Uterus (tissue), 4 donors: ENCODE data around the gene TBC1D32. TPM values are rescaled to one million over a fixed set of nuclear protein-coding genes. Genes with fewer than 3 reads are reported as not detected.
A peak's percentile ranks its signal among the peaks of the same experiment; 100 is the strongest.
"Not testable (repeated sequence)": the region's sequence is repeated elsewhere in the genome, so short reads cannot be mapped to it uniquely, and the experiment has no call there.

Experiments used
- DNase-seq, 2 donors: peaks; one replicate each; pipeline ENCODE4 v3.0.0-alpha.2; 2019 to 2020
- H3K27ac ChIP-seq, 2 donors: fragments of 200-600 bp; sonication (generic); 1 replicate in 1 of 2; 2 replicates in 1 of 2; pipeline ENCODE4 v1.5.1; 2016 to 2018
- H3K27me3 ChIP-seq, 2 donors: fragments of 200-600 bp; sonication (generic); one replicate each; pipeline ENCODE4 v1.5.1; 2018 to 2019; ENCODE audit warnings: control low read depth in 1 of 2
- H3K36me3 ChIP-seq, 2 donors: fragments of 200-600 bp; sonication (generic); one replicate each; pipeline ENCODE4 v1.5.1; 2019; ENCODE audit warnings: control low read depth in 1 of 2
- H3K4me1 ChIP-seq, 2 donors: fragments of 200-600 bp; sonication (generic); one replicate each; pipeline ENCODE4 v1.5.1; 2018 to 2019; ENCODE audit warnings: control low read depth in 1 of 2
- H3K4me3 ChIP-seq, 2 donors: fragments of 200-600 bp; sonication (generic); 1 replicate in 1 of 2; 2 replicates in 1 of 2; pipeline ENCODE4 v1.5.1; 2018 to 2019; ENCODE audit warnings: mild to moderate bottlenecking in 1 of 2
- H3K9me3 ChIP-seq, 2 donors: fragments of 200-600 bp; sonication (generic); one replicate each; pipeline ENCODE4 v1.5.1; 2019; ENCODE audit warnings: control low read depth in 1 of 2
- CTCF ChIP-seq, 4 experiments: fragments of 200-600 bp in 2 of 4; fragments of 450-650 bp in 2 of 4; sonication (generic) in 2 of 4; IDR thresholded peaks; one replicate each; pipeline ENCODE4 v1.5.1; 2016 to 2019; ENCODE audit warnings: antibody characterized with exemption in 4 of 4, mild to moderate bottlenecking in 2 of 4, moderate library complexity in 1 of 4
- POLR2A ChIP-seq, 2 donors: fragments of 450-650 bp; IDR thresholded peaks; one replicate each; pipeline ENCODE4 v1.6.1; 2016; ENCODE audit warnings: antibody characterized with exemption in 2 of 2, mild to moderate bottlenecking in 1 of 2, moderate library complexity in 1 of 2
- intact Hi-C: fragments of 100-400 bp; cut with DNase I; formaldehyde crosslinking; loops from one replicate; pipeline ENCODE4 v1.15.1; 2023; ENCODE audit warnings: low total_unique reads
- total RNA-seq, 4 donors: library from RNA; depleted of rRNA in 3 of 4; stranded (reverse); fragments of >200 nt in 3 of 4; gene quantifications; one replicate each; pipeline versions ENCODE4 v1.1.0 to v1.2.4, GENCODE V29; 2014 to 2023
- donor health status: DM: yes; HTN: yes; CAD: no.

The TBC1D32 gene
- total RNA-seq, 4 donors from 2014 or later = 2.1 to 73.0 (median 10.1) TPM

GRCh38 chr6:121310495-121310894 is 23.8 kb downstream of the TBC1D32 start:
- intact Hi-C loops = no loop called here
- no peak for TF ChIP-seq CTCF (IDR thresholded peaks at IDR 0.05)
- TF ChIP-seq POLR2A (IDR thresholded peaks at IDR 0.05) = no peak
- no peaks in the 10 kb centered on the region for H3K9me3 ChIP-seq
- H3K4me1 ChIP-seq = no peaks in the 10 kb centered on the region
- no peak overlapping the region for H3K4me3 ChIP-seq
- DNase-seq = no peak
- H3K27me3 ChIP-seq = no peaks in the 10 kb centered on the region
- no peak overlapping the region for H3K27ac ChIP-seq
- H3K36me3 ChIP-seq = no peaks in the 10 kb centered on the region

- no peak for TF ChIP-seq POLR2A (IDR thresholded peaks at IDR 0.05)
- TF ChIP-seq CTCF (IDR thresholded peaks at IDR 0.05) = no peak
- Histone ChIP-seq H3K27ac (no peak overlapping the region), H3K27me3 (no peaks in the 10 kb centered on the region), H3K4me3 (no peak overlapping the region), H3K4me1 (no peaks in the 10 kb centered on the region), H3K36me3 (no peaks in the 10 kb centered on the region), H3K9me3 (no peaks in the 10 kb centered on the region)
- intact Hi-C loops = no loop called here
- no peak for DNase-seq
Measured at GRCh38 chr6:121309768-121310469, 24.4 kb downstream of the TBC1D32 start.

- Histone ChIP-seq H3K4me3 (no peak overlapping the region), H3K36me3 (no peaks in the 10 kb centered on the region), H3K27ac (no peak overlapping the region), H3K9me3 (no peaks in the 10 kb centered on the region), H3K4me1 (no peaks in the 10 kb centered on the region), H3K27me3 (no peaks in the 10 kb centered on the region)
- TF ChIP-seq CTCF (IDR thresholded peaks at IDR 0.05) = peak in 3 of 4 experiments; percentile 10 to 20 (median 20)
- no peak for TF ChIP-seq POLR2A (IDR thresholded peaks at IDR 0.05)
- intact Hi-C loops = no loop called here
- DNase-seq = no peak
Measured at GRCh38 chr6:121305957-121306607, 28.2 kb downstream of the TBC1D32 start.

GRCh38 chr6:121302882-121303281 is 31.4 kb downstream of the TBC1D32 start:
- no peak for DNase-seq
- Histone ChIP-seq H3K4me1 (no peaks in the 10 kb centered on the region), H3K27me3 (no peaks in the 10 kb centered on the region), H3K4me3 (no peak overlapping the region), H3K9me3 (no peaks in the 10 kb centered on the region), H3K36me3 (no peaks in the 10 kb centered on the region), H3K27ac (no peak overlapping the region)
- intact Hi-C loops = no loop called here
- no peak for TF ChIP-seq POLR2A (IDR thresholded peaks at IDR 0.05)
- no peak for TF ChIP-seq CTCF (IDR thresholded peaks at IDR 0.05)

- DNase-seq, H3K27me3 ChIP-seq, intact Hi-C loops, H3K27ac ChIP-seq, H3K9me3 ChIP-seq, H3K4me3 ChIP-seq, H3K4me1 ChIP-seq, H3K36me3 ChIP-seq: not testable (repeated sequence)
Measured at GRCh38 chr6:121301156-121301555, 33.1 kb downstream of the TBC1D32 start.
